OCI-M2 (cell line): ENCODE data around the gene LIN37.
"Not testable (repeated sequence)": the region's sequence is repeated elsewhere in the genome, so short reads cannot be mapped to it uniquely, and the experiment has no call there.

Source experiments
- DNase-seq: peaks from one replicate; lab custom pipeline; 2025; ENCODE audit not compliant: unreplicated experiment; lab: John Stamatoyannopoulos, UW

Gene LIN37

GRCh38 chr19:35772362-35772761, 24.0 kb downstream of the LIN37 start:
- DNase-seq: not testable (repeated sequence)

GRCh38 chr19:35773020-35773806, 24.8 kb downstream of the LIN37 start:
- no peak for DNase-seq

- no peak for DNase-seq
These were observed 26.1 kb downstream of the LIN37 start for GRCh38 chr19:35774274-35775045.

- no peak for DNase-seq
These were observed 26.6 kb downstream of the LIN37 start for GRCh38 chr19:35775046-35775297.

- peak; percentile 100 for DNase-seq
These were observed 27.1 kb downstream of the LIN37 start, which contains the start of gene ARHGAP33 for GRCh38 chr19:35775298-35776101. Gene ARHGAP33 (plus strand): TSS chr19:35775564. CDS start chr19:35775659, 95 bp downstream.

- DNase-seq: no peak
These were observed 27.9 kb downstream of the LIN37 start for GRCh38 chr19:35776102-35776788.

GRCh38 chr19:35777086-35777841, 28.9 kb downstream of the LIN37 start:
- DNase-seq: no peak

- no peak for DNase-seq
These were observed 29.6 kb downstream of the LIN37 start for GRCh38 chr19:35777961-35778360.

GRCh38 chr19:35779033-35779432, 30.7 kb downstream of the LIN37 start:
- no peak for DNase-seq

- no peak for DNase-seq
These were observed 31.7 kb downstream of the LIN37 start for GRCh38 chr19:35780058-35780457.

- DNase-seq: no peak
These were observed 32.3 kb downstream of the LIN37 start for GRCh38 chr19:35780717-35781116.

GRCh38 chr19:35781650-35782049, 33.3 kb downstream of the LIN37 start:
- no peak for DNase-seq

GRCh38 chr19:35782589-35782988, 34.2 kb downstream of the LIN37 start:
- no peak for DNase-seq

- DNase-seq: no peak
These were observed 35.4 kb downstream of the LIN37 start for GRCh38 chr19:35783469-35784434.

- no peak for DNase-seq
These were observed 36.3 kb downstream of the LIN37 start for GRCh38 chr19:35784503-35785338.

- DNase-seq: no peak
These were observed 36.9 kb downstream of the LIN37 start for GRCh38 chr19:35785339-35785627.

GRCh38 chr19:35786299-35787160, 38.2 kb downstream of the LIN37 start:
- no peak for DNase-seq
